HFFc6 (cell line): ENCODE data around the gene RBCK1. TPM values are rescaled to one million over a fixed set of nuclear protein-coding genes. Genes with fewer than 3 reads are reported as not detected.

Experiments used
- DNase-seq: peaks from one replicate; pipeline ENCODE4 v3.0.0-alpha.2; 2018
- H3K27ac Mint-ChIP-seq: 2 replicates; pipeline ENCODE4 v1.8.0; 2020; ENCODE audit warnings: mild to moderate bottlenecking, mixed read lengths
- H3K27me3 Mint-ChIP-seq: 2 replicates; pipeline ENCODE4 v1.8.0; 2021; ENCODE audit warnings: mild to moderate bottlenecking, moderate library complexity, mixed read lengths; ENCODE audit not compliant: insufficient read depth
- H3K36me3 Mint-ChIP-seq: 2 replicates; pipeline ENCODE4 v1.8.0; 2021; ENCODE audit warnings: low read depth, mixed read lengths
- H3K4me1 Mint-ChIP-seq: 2 replicates; pipeline ENCODE4 v1.8.0; 2020; ENCODE audit warnings: low read depth, mixed read lengths
- H3K4me3 Mint-ChIP-seq: 2 replicates; pipeline ENCODE4 v1.8.0; 2020; ENCODE audit warnings: mild to moderate bottlenecking, moderate library complexity, mixed read lengths
- H3K9me3 Mint-ChIP-seq: 2 replicates; pipeline ENCODE4 v1.8.0; 2020; ENCODE audit warnings: mild to moderate bottlenecking, mixed read lengths
- CTCF ChIP-seq: fragments of 200-600 bp; sonication (generic); IDR thresholded peaks from 2 replicates; pipeline ENCODE4 v1.5.0; 2021; ENCODE audit warnings: antibody characterized with exemption, mild to moderate bottlenecking
- total RNA-seq, 6 experiments: library from RNA; stranded (reverse); fragmentation: NEBNext Ultra II Directional; extraction: Animal tissue kit (Norgen Biotek cat#: 25700); gene quantifications; 2 replicates in 1 of 6; 3 replicates in 5 of 6; pipeline ENCODE4 v1.2.3, GENCODE V29; 2021

RBCK1 gene
- total RNA-seq, 6 experiments from 2014 or later: 76.4 to 84.1 (median 77.2) TPM

DNA sequence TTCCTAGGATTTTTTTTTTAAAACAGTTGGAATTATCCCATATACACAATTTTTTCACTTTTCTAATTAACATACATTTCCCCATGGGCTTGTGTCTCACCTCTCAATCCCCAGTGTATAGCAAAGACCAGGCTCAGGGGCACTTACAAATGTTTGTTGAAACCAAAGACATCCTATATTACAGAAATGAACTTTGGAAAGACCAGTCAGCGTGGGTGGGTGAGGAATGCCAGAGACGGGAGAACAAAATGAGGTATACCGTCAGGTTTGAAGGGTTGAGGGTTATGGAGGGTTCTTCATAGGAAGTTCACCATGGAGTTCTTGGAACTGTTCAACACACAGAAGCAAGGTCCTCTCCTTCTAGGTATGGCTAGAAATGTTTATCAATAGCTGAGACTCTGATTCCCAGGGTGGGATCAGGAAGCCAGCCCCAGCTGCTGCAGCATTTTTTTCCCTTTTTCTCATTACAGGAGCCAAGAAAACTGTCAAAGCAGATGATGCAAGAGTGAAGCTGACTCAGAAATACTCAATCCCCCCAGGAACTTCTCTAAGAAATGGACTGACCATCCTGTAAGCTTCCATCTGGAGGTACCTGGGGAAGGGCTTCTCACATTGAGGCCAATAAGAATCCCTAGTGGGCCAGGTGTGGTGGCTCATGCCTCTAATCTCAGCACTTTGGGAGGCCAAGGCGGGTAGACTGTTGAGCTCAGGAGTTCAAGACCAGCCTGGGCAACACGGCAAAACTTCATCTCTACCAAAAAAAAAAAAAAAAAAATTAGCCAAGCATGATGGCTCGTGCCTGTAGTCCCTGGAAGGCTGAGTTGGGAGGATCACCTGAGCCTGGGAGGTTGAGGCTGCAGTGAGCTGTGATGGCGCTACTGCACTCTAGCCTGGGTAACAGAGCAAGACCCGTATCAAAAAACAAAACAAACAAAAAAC, 70.2 kb downstream of the RBCK1 start:
- peak overlapping the region; percentile 62; the same call in 1 of the 2 replicates for H3K27ac Mint-ChIP-seq
- peaks cover 13% of the 10 kb centered on the region for H3K4me1 Mint-ChIP-seq
- DNase-seq: no peak
- TF ChIP-seq CTCF: no peak
- peaks cover 4% of the 10 kb centered on the region for H3K27me3 Mint-ChIP-seq
- H3K4me3 Mint-ChIP-seq: no peak overlapping the region
- H3K9me3 Mint-ChIP-seq: no peaks in the 10 kb centered on the region
- peaks cover 26% of the 10 kb centered on the region for H3K36me3 Mint-ChIP-seq

DNA sequence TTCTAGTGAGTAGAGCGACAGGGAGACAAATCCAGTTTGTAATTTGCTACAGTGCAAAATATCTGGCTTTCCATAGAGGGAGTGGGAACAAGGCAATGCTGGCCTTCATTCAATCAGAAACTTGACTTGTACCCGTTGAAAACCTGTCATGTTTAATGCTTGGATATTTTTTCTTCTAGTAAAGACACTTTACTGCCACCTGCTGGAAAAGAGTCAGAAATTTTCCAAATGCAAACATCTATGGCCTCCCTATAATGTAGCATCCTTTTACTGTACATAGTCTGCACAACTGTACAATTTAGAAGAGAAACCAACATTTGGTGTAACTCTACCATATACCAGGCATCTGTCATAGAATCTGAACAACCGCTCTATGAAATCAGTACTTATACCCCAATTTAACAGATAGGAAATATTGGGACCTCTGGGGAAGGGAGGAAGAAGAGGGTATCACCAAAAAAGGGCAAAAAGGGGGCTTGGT, 70.9 kb downstream of the RBCK1 start:
- peaks cover 4% of the 10 kb centered on the region for H3K27me3 Mint-ChIP-seq
- peaks cover 24% of the 10 kb centered on the region for H3K36me3 Mint-ChIP-seq
- peaks cover 13% of the 10 kb centered on the region for H3K4me1 Mint-ChIP-seq
- H3K9me3 Mint-ChIP-seq: no peaks in the 10 kb centered on the region
- DNase-seq: peak; percentile 57
- peak; percentile 84 for TF ChIP-seq CTCF
- peak overlapping the region; percentile 62; the same call in 1 of the 2 replicates for H3K27ac Mint-ChIP-seq
- no peak overlapping the region for H3K4me3 Mint-ChIP-seq

- no peaks in the 10 kb centered on the region for H3K9me3 Mint-ChIP-seq
Observed at GRCh38 chr20:479487-479886, 71.4 kb downstream of the RBCK1 start.

GRCh38 chr20:480044-480443, 71.9 kb downstream of the RBCK1 start:
- Mint-ChIP-seq H3K27me3 (peaks cover 4% of the 10 kb centered on the region), H3K36me3 (peaks cover 25% of the 10 kb centered on the region), H3K9me3 (no peaks in the 10 kb centered on the region), H3K4me1 (peaks cover 13% of the 10 kb centered on the region), H3K4me3 (no peak overlapping the region), H3K27ac (no peak overlapping the region; the same call in 1 of the 2 replicates)
- no peak for DNase-seq
- TF ChIP-seq CTCF: no peak

More at GRCh38 chr20:479487-479886, 71.4 kb downstream of the RBCK1 start:
- no peak overlapping the region for H3K27ac Mint-ChIP-seq
- H3K27me3 Mint-ChIP-seq: peaks cover 4% of the 10 kb centered on the region
- H3K4me1 Mint-ChIP-seq: peaks cover 13% of the 10 kb centered on the region
- DNase-seq: no peak
- TF ChIP-seq CTCF: no peak
- no peak overlapping the region for H3K4me3 Mint-ChIP-seq
- peaks cover 24% of the 10 kb centered on the region for H3K36me3 Mint-ChIP-seq

DNA sequence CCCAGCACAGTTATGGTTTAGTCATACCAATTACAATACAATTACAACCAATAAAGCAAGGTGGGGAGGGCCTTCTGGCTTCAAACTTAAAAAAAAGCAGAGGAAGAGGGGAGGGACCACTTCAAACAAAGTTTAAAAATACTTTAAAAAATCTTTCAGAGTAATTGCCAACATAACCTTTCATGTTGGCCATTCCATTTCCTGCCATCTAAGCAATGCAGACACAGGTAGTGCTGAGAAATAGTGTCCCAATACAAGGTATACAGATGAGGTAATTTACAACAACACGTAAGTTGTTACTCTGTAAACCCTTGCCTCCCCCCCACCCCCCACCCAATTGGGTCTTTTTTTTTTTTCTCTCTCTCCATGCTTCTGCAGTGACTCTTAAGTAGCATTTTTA, 73.1 kb downstream of the RBCK1 start:
- DNase-seq: no peak
- Mint-ChIP-seq H3K36me3 (peaks cover 26% of the 10 kb centered on the region), H3K4me1 (peaks cover 13% of the 10 kb centered on the region)

More for the DNA sequence above, 73.1 kb downstream of the RBCK1 start:
- no peak for TF ChIP-seq CTCF
- no peaks in the 10 kb centered on the region for H3K9me3 Mint-ChIP-seq
- H3K4me3 Mint-ChIP-seq: no peak overlapping the region
- H3K27ac Mint-ChIP-seq: no peak overlapping the region
- peaks cover 4% of the 10 kb centered on the region for H3K27me3 Mint-ChIP-seq

Other genes starting within 250 kb of the RBCK1 start
- gene DEFB128, start 218.6 kb upstream of the RBCK1 start, total RNA-seq: not detected
- gene DEFB129, start 181.0 kb upstream of the RBCK1 start, total RNA-seq: not detected
- gene DEFB132, start 150.6 kb upstream of the RBCK1 start, total RNA-seq: not detected
- 1 to 10 TPM; 2.9 to 3.5 (median 3.2) TPM for gene C20orf96, start 117.5 kb upstream of the RBCK1 start, total RNA-seq
- gene ZCCHC3, start 110.7 kb upstream of the RBCK1 start, total RNA-seq: 10 to 100 TPM; 10.9 to 11.7 (median 11.4) TPM
- gene SOX12, start 82.7 kb upstream of the RBCK1 start, total RNA-seq: 10 to 100 TPM; 24.5 to 26.3 (median 25.0) TPM
- 10 to 100 TPM; 61.1 to 76.6 (median 65.4) TPM for gene NRSN2, start 61.2 kb upstream of the RBCK1 start, total RNA-seq
- 10 to 100 TPM in 3 of 6 experiments, 1 to 10 TPM in 3; 8.4 to 11.8 (median 10.1) TPM for gene TRIB3, start 27.5 kb upstream of the RBCK1 start, total RNA-seq
- gene TBC1D20, start 54.2 kb downstream of the RBCK1 start, total RNA-seq: 10 to 100 TPM; 36.7 to 47.0 (median 42.1) TPM
- gene CSNK2A1, start 135.5 kb downstream of the RBCK1 start, total RNA-seq: 100 to 1,000 TPM; 124 to 150 (median 135) TPM
- gene TCF15, start 202.0 kb downstream of the RBCK1 start, total RNA-seq: not detected
- gene SRXN1, start 244.9 kb downstream of the RBCK1 start, total RNA-seq: 10 to 100 TPM; 50.0 to 65.4 (median 58.3) TPM